HG03103 (cell line): Measurements from ENCODE around the gene PPM1H.
"Not testable (repeated sequence)": the region's sequence is repeated elsewhere in the genome, so short reads cannot be mapped to it uniquely, and the experiment has no call there.

ENCODE experiments used
- ATAC-seq: cut with Tn5 transposase; IDR thresholded peaks from one replicate; pipeline ENCODE4 v1.9.1; 2021; ENCODE audit warnings: low read depth; ENCODE audit not compliant: unreplicated experiment

Gene PPM1H

GRCh38 chr12:62843716-62844115 is 91.2 kb downstream of the PPM1H start:
- no peak for ATAC-seq

DNA sequence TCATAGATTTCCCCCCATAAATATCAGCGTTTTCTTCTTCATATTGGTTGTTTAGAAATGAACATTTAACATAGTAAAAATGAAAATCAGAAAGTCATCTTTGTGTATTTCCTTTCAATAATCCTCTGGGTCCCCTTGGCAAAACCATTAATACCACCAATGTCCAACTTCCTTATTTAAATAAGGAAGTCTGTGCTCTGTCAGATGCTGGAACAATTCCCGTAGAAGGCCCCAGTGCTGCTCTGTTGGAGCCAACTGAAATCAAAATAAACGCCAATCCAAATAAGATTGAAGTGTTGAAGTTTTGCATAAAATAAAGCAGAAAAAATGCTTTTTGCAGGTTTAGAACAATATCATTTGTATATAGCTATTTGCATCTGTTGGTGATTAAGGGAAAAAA is 93.1 kb downstream of the PPM1H start:
- no peak for ATAC-seq

GRCh38 chr12:62840806-62841205 is 94.1 kb downstream of the PPM1H start:
- ATAC-seq = no peak

DNA sequence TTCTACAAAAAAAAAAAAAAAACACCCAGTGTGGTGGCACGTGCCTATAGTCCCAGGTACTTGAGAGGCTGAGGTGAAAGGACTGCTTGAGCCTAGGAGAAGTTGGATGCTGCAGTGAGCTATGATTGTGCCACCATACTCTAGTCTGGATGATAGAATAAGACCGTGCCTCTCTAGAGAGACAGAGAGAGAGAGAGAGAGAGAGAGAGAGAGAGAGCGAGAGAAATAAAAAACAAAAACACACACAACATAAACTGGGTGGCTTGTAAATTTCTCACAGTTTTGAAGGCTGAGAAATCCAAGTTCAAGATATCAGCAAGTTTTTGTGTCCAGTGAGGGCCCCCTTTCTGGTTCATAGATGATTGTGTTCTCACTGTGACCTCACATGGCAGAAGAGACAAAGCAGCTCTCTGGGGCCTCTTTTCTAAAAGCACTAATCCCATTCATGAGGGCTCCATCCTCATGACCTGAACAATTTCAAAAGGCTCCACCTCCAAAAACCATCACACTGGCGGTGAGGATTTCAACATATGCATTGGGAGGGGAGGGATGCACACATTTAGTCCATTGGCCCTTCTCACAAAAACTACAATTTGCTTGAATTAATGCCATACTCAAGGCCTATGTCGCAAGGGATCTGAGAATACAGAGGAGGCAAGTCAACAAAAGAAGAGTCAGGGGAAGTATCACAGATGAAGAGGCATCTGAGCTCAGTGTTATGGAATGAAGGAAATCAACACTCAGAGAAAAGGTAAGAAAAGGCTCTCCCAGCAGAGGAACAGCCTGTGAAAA is 94.9 kb downstream of the PPM1H start:
- no peak for ATAC-seq

DNA sequence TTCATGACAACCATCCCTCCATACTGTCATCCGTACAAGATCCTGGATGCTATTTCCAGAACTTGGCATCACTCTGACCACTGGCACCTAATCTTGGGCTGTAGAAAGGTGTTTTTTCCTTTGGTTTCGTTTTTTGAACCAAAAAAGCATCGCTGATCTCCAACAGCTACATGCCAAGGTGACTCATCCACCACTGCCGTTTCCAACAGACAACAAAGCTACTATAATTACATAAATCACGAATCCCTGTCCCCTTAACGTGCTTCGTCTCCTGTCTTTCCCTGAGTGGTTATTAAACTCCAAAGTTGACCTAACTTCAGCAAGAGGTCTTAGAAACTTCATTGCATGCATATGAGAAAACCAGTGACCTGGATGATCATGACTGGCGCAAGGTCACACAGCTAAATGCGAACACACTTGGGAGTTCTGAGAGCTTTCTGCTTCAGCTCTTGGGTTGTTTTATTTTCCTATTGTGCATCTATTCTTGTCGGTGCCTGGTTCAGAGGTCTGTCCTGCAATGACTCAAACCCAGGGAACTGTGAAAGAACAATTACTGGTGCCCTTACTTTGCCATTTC is 99.9 kb downstream of the PPM1H start:
- peak; percentile 71 for ATAC-seq

- ATAC-seq = no peak
These were observed 100.5 kb downstream of the PPM1H start for GRCh38 chr12:62834406-62834805.

GRCh38 chr12:62833634-62834033 is 101.3 kb downstream of the PPM1H start:
- no peak for ATAC-seq

DNA sequence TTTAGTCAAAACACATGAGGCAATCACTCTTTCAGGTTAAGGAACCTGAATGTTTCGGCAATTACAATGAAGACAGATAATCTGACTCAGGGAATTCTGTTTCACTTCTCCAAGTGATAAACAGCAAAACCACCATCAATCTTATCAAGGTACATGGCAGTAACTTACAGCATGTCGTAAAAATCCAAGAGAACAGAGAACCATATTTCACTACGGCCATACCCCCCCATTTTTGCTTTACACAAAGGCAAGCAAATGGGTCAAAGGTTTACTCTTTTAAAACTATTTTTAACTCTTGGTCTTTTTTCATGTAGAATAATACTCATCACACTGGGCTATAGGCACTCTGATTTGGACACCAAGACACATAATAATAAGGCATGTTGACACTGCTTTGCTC is 102.4 kb downstream of the PPM1H start:
- no peak for ATAC-seq

- no peak for ATAC-seq
These were observed 102.9 kb downstream of the PPM1H start for GRCh38 chr12:62832027-62832426.

GRCh38 chr12:62827855-62828254 is 107.1 kb downstream of the PPM1H start:
- no peak for ATAC-seq

- ATAC-seq = no peak
These were observed 107.9 kb downstream of the PPM1H start for GRCh38 chr12:62827042-62827441.

DNA sequence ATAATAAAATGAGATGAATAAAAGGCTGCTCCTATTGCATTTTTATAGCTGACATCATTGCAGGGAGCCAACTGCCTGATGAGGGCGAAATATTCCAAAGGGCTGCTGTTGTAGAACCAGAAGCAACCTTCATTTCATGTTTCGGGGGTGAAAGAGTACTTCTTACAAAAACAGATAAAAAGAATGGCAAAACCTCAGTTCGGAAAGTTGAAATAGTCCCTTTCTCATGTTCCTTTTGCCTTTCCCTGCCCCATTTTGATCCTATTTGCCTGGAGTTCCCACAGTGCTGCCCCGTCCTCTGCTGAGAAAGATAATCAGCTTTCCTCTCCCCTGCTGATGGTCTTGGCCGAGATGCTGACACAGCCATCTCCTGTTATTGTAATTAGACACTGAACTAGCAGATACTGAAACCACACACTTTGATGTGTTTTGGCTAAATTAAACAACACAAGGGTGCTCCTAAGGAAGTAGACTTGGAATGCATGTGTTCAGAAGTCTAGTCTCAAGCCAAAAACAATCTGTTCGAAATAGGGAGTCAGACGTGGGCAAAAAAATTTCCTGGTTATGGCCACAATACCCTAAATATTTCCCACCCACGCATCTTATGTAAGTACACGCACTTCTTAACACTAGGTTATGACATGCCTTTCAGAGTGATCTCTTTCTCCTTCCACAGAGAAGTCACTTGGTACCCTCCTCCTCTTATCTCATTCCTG is 117.2 kb downstream of the PPM1H start:
- ATAC-seq = no peak

DNA sequence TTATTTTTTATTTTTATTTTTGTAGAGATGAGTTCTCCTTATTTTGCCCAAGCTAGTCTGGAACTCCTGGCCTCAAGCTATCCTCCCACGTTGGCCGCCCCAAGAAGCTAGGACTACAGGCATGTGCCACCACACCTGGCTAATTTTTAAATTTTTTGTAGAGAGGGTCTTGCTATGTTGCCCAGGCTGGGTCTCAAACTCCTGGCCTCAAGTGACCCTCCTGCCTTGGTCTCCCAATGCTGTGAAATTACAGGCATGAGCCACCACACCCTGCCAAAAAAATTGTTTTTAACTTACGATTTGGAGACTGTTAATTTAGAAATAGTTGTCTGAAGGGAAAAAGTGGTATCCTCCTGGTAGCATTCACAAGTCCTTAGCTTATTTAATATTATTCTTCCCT is 120.7 kb downstream of the PPM1H start:
- ATAC-seq = no peak

DNA sequence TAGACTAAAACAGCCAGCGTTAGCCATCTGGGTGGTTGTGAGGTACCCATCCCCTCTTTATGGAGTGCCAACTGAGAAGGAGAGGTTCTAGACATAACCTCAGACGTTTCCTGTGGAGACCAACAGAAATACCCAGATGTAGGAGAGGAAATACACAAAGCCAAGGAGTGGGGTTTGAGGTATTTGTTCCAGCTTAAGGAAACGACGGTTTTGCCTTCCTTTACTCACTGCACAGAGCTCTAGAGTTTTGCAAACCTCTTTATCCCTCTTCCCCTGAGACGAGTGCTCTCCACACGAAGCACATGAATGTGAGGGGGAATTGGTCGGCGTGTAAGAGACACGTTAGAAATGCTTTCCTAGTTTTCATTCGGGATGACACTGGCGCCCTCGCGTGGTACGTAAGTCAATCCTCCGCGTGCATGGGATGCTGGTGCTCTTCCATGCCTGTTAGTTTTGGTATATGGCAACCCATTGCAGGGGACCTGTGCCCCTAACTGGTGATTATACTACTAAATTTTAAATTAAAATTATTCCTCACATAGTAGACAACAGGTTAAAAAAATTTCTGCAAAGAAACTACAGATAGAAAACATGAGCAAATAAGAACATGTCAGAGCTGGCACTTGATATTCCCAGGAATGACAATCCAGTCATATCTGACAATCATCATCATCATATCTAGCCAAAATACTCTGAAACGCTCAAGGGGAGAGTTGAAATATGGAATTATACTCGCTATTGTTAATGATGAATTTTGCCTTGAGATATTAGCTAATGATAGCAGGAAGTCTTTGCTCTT is 121.7 kb downstream of the PPM1H start:
- ATAC-seq = no peak

GRCh38 chr12:62811481-62811880 is 123.5 kb downstream of the PPM1H start:
- not testable (repeated sequence) for ATAC-seq

DNA sequence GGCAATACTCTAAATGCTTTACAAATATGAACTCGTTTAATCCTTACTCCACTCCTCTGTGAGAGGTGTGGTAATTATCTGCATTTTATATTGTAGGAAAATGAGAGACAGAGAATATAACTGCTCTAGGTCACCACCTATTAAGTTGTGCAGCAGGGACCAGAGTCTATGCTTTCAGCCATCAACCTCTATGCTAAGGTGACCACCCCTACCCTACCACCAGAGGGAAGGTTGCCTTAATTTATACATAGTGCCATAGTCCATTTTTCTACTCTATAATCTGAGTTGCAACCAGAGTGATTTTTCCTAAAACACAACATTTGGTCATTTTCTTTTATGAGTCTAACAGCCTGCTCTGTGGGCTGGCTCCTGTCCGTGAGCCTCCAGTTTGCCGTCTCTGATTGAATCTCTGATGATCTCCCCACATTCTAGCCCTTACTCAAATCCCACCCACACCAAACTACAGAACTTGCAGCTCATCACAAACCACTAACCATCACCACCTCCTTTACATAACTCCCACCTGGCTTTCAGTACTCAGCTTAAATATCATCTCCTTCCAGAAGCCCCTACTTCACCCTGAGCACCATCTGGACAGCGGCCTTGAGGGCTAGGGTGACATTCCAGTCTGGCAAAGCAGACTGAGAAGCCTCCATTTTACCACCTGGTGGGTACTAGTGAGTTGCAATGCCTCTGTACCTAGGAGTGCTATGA is 126.6 kb downstream of the PPM1H start:
- peak; percentile 52 for ATAC-seq

- no peak for ATAC-seq
These were observed 128.1 kb downstream of the PPM1H start for GRCh38 chr12:62806893-62807292.

DNA sequence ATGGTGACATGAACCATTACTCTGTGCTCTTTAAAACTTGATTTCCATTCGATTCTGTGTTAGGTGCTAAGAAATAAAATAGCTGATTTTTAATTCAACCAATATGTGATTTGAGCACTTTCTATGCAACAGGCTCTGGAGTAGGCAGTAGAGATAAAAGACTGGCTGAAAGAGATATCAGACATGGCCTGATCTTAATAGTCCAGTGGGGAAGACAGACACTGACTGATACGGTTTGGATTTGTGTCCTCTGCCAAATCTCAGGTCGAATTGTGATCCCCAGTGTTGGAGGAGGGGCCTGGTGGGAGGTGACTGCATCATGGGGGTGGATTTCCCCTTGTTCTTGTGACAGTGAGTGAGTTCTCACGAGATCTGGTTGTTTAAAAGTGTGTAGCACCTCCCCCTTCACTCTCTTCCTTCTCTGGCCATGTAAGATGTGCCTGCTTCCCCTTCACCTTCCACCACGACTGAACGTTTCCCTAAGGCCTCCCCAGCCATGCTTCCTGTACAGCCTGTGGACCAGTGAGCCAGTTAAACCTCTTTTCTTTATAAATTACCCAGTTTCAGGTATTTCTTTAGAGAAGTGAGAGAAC is 128.6 kb downstream of the PPM1H start:
- no peak for ATAC-seq

DNA sequence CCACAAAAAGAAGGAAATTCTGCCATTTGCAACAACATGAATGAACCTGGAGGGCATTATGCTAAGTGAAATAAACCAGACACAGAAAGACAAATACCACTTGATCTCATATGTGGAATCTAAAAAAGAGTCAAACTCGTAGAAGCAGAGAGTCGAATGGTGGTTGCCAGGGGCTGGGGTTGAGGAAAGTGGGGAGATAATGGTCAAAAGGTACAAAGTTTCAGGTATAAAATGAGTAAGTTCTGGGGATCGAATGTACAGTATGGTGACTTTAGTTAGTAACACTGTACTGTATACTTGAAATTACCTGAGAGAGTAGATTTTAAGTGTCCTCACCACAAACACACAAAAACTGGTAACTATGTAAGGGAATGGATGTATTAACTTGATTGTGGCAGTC is 129.4 kb downstream of the PPM1H start:
- ATAC-seq = peak; percentile 34

DNA sequence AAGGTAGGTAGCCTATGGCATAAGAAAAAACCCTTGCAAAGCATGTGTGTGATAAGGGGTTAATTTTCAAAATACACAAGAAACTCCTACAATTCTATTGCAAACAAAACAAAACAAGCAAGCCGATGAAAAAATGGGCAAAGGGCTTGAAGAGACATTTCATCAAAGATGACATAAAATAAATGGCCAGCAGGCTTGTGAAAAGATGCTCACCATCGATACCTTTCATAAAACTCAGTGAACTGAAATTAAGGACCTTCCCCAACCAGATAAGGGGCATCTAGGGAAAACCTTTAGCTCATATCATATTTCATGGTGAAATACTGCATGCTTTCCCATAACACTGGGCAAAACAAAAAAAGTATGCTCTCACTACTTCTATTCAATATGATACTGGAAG is 131.2 kb downstream of the PPM1H start:
- ATAC-seq = no peak
